Mesothelial cell of epicardium (in vitro differentiated cells): ENCODE results near the gene IFFO2. TPM values are rescaled to one million over a fixed set of nuclear protein-coding genes. Genes with fewer than 3 reads are reported as not detected.

Experiments
- DNase-seq, 2 experiments: peaks; one replicate each; pipeline ENCODE4 v3.0.0; 2021; ENCODE audit warnings: low spot score in 2 of 2; ENCODE audit not compliant: unreplicated experiment in 2 of 2
- H3K27ac Mint-ChIP-seq: 2 replicates; pipeline ENCODE4 v1.8.0; 2021; ENCODE audit warnings: mixed read lengths
- H3K27me3 Mint-ChIP-seq: 2 replicates; pipeline ENCODE4 v1.8.0; 2021; ENCODE audit warnings: low read depth, mixed read lengths
- H3K36me3 Mint-ChIP-seq: 2 replicates; pipeline ENCODE4 v1.8.0; 2021; ENCODE audit warnings: mixed read lengths
- H3K4me1 Mint-ChIP-seq: 2 replicates; pipeline ENCODE4 v1.8.0; 2021; ENCODE audit warnings: mixed read lengths
- H3K4me3 Mint-ChIP-seq: 2 replicates; pipeline ENCODE4 v1.8.0; 2021; ENCODE audit warnings: mild to moderate bottlenecking, moderate library complexity, mixed read lengths
- H3K9me3 Mint-ChIP-seq: 2 replicates; pipeline ENCODE4 v1.8.0; 2021; ENCODE audit warnings: mixed read lengths
- CTCF ChIP-seq: fragments of 200-600 bp; sonication (generic); IDR thresholded peaks from one replicate; pipeline ENCODE4 v1.5.0; 2021; ENCODE audit warnings: antibody characterized with exemption; ENCODE audit not compliant: unreplicated experiment
- total RNA-seq: library from RNA; stranded (reverse); gene quantifications from 3 replicates; pipeline ENCODE4 v1.2.1, GENCODE V29; 2021

Gene IFFO2
- total RNA-seq, 1 donor from 2014 or later = 9.1 TPM

- H3K36me3 Mint-ChIP-seq = no peaks in the 10 kb centered on the region
- no peaks in the 10 kb centered on the region for H3K27me3 Mint-ChIP-seq
- DNase-seq = no peak
- TF ChIP-seq CTCF = no peak
- H3K4me1 Mint-ChIP-seq = peaks cover 9% of the 10 kb centered on the region
- no peak overlapping the region for H3K27ac Mint-ChIP-seq
- H3K9me3 Mint-ChIP-seq = no peaks in the 10 kb centered on the region
- H3K4me3 Mint-ChIP-seq = no peak overlapping the region
These were observed 24.7 kb downstream of the IFFO2 start for GRCh38 chr1:18931730-18932129.

- no peak for TF ChIP-seq CTCF
These were observed 26.8 kb downstream of the IFFO2 start for GRCh38 chr1:18929686-18930085.

GRCh38 chr1:18928985-18929384 lies 27.5 kb downstream of the IFFO2 start:
- Mint-ChIP-seq H3K27ac (no peak overlapping the region), H3K4me1 (peaks cover 19% of the 10 kb centered on the region), H3K4me3 (no peak overlapping the region), H3K36me3 (peaks cover 1% of the 10 kb centered on the region), H3K9me3 (peaks cover 3% of the 10 kb centered on the region), H3K27me3 (no peaks in the 10 kb centered on the region)
- TF ChIP-seq CTCF = no peak
- DNase-seq = no peak

More at GRCh38 chr1:18929686-18930085, 26.8 kb downstream of the IFFO2 start:
- Mint-ChIP-seq H3K27ac (no peak overlapping the region), H3K36me3 (peaks cover 1% of the 10 kb centered on the region), H3K4me1 (peaks cover 19% of the 10 kb centered on the region), H3K27me3 (no peaks in the 10 kb centered on the region), H3K4me3 (no peak overlapping the region), H3K9me3 (peaks cover 3% of the 10 kb centered on the region)
- no peak for DNase-seq

GRCh38 chr1:18928406-18928805 lies 28.1 kb downstream of the IFFO2 start:
- Mint-ChIP-seq H3K4me3 (no peak overlapping the region), H3K4me1 (peaks cover 24% of the 10 kb centered on the region), H3K27ac (no peak overlapping the region), H3K36me3 (peaks cover 1% of the 10 kb centered on the region), H3K9me3 (peaks cover 3% of the 10 kb centered on the region), H3K27me3 (no peaks in the 10 kb centered on the region)
- no peak for DNase-seq
- no peak for TF ChIP-seq CTCF

GRCh38 chr1:18927654-18928272 lies 28.7 kb downstream of the IFFO2 start:
- H3K4me1 Mint-ChIP-seq = peaks cover 31% of the 10 kb centered on the region
- peak overlapping the region; percentile 13 for H3K27ac Mint-ChIP-seq
- no peak for TF ChIP-seq CTCF
- no peak overlapping the region for H3K4me3 Mint-ChIP-seq
- H3K9me3 Mint-ChIP-seq = peaks cover 3% of the 10 kb centered on the region
- DNase-seq = no peak
- peaks cover 1% of the 10 kb centered on the region for H3K36me3 Mint-ChIP-seq
- H3K27me3 Mint-ChIP-seq = no peaks in the 10 kb centered on the region
